AG09319 (cell line): Measurements from ENCODE around the gene SNX7.

ENCODE experiments used
- DNase-seq: peaks from one replicate; pipeline ENCODE4 v3.0.0-alpha.2; 2010; ENCODE audit warnings: low read depth; ENCODE audit errors: extremely low read depth
- CTCF ChIP-seq: IDR thresholded peaks from 2 replicates; pipeline ENCODE4 v1.5.1; 2011; ENCODE audit warnings: low read depth, mild to moderate bottlenecking, inconsistent platforms, low read length, moderate library complexity

The SNX7 gene

GRCh38 chr1:98793136-98793535, 131.6 kb downstream of the SNX7 start:
- no peak for DNase-seq
- no peak for TF ChIP-seq CTCF

- TF ChIP-seq CTCF: peak; percentile 87
- peak; percentile 36 for DNase-seq
Measured at GRCh38 chr1:98794196-98794886, 132.8 kb downstream of the SNX7 start.

- TF ChIP-seq CTCF: no peak
- DNase-seq: no peak
Measured at GRCh38 chr1:98796049-98796448, 134.5 kb downstream of the SNX7 start.

- DNase-seq: no peak
- TF ChIP-seq CTCF: no peak
Measured at GRCh38 chr1:98797506-98797905, 136.0 kb downstream of the SNX7 start.
